GM18505 (cell line): Measurements from ENCODE around the gene NDUFC2.
"Not testable (repeated sequence)": the region's sequence is repeated elsewhere in the genome, so short reads cannot be mapped to it uniquely, and the experiment has no call there.

Experiments used
- ATAC-seq: cut with Tn5 transposase; IDR thresholded peaks from one replicate; pipeline ENCODE4 v1.9.1; 2021; ENCODE audit not compliant: unreplicated experiment
- POLR2A ChIP-seq: IDR thresholded peaks from 4 replicates; pipeline ENCODE4 v1.6.1; 2011; ENCODE audit warnings: borderline replicate concordance; ENCODE audit not compliant: insufficient read depth, insufficient read length; ENCODE audit errors: extremely low read depth

The NDUFC2 gene

GRCh38 chr11:78079232-78080083, at the start of gene NDUFC2:
Gene NDUFC2, minus strand, starts transcription at chr11:78079862. Its CDS starts 118 bp downstream, at chr11:78079744.
- ATAC-seq = peak; percentile 77
- peak; percentile 86 for TF ChIP-seq POLR2A

DNA sequence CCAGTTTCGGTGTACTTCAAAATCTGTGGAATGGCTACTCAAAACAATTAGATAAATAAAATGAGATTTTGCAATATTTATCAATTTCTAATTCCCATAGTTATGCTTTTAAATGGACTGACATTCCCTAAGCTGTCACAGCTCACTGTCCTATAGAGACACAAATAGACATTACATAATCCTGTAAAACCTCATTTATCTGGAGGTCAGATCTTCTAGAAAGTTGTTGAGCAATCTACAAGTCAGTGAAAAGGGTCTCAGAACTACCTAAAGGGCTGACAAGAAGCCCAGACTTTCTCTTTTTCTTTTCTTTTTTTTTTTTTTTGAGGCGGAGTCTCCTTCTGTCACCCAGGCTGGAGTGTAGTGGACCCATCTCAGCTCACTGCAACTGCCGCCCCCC, 47.7 kb upstream of the NDUFC2 start:
- no peak for ATAC-seq
- no peak for TF ChIP-seq POLR2A

DNA sequence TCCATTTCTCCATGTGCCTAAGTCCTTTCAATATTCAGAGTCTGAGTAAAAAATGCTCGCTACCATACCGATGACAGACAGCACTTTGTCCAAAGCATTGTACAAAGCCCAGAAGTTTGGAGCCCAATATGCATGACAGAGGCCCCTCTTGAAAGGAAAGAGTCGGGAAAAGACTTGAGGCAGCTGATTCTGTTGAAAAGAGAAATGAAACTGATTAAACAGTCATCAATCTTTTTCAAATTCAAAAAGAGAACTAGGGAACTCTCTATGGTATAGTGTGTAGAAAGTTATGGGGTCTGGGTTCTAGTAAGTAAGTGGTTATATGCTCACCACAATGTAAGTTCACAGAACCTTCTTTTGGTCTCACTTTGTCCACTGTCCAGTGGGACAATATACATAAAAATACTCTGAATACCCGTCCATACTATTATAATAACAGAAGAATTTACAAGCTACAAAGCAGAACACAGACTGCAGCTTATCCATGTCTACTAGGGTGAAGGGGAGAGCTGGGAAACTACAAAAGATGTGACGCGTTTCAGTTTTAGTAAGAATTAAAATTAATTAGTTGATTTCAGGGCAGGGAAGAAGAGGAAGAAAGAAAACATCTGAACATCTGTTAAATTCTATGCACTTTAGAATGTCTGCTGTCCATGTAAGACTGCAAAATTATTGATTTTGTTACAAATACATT, 33.1 kb upstream of the NDUFC2 start:
- ATAC-seq = no peak
- no peak for TF ChIP-seq POLR2A

GRCh38 chr11:78111298-78111697, 31.6 kb upstream of the NDUFC2 start:
- TF ChIP-seq POLR2A = no peak
- no peak for ATAC-seq

DNA sequence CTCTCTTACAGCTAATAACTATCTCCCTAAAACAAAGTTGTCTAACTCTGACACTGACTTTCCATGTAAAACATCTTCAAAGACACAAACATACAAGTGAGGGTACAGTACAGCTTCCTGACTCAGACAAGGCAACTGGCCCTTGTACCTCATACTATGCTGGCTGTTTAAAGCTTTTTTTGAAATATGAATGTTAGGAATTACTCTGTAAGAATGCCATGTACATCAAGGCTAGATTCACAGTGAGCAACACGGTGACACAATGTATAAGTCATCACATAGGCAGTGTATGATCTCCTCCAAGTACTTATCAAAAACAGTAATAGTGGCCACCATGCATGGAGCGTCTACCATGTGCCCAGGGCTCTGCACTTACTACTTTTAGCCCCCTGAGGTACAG, 31.2 kb upstream of the NDUFC2 start:
- no peak for TF ChIP-seq POLR2A
- no peak for ATAC-seq

- no peak for ATAC-seq
- TF ChIP-seq POLR2A = no peak
Measured at GRCh38 chr11:78110351-78110750, 30.7 kb upstream of the NDUFC2 start.

- TF ChIP-seq POLR2A = no peak
- ATAC-seq = no peak
Measured at GRCh38 chr11:78109081-78110015, 29.7 kb upstream of the NDUFC2 start.

DNA sequence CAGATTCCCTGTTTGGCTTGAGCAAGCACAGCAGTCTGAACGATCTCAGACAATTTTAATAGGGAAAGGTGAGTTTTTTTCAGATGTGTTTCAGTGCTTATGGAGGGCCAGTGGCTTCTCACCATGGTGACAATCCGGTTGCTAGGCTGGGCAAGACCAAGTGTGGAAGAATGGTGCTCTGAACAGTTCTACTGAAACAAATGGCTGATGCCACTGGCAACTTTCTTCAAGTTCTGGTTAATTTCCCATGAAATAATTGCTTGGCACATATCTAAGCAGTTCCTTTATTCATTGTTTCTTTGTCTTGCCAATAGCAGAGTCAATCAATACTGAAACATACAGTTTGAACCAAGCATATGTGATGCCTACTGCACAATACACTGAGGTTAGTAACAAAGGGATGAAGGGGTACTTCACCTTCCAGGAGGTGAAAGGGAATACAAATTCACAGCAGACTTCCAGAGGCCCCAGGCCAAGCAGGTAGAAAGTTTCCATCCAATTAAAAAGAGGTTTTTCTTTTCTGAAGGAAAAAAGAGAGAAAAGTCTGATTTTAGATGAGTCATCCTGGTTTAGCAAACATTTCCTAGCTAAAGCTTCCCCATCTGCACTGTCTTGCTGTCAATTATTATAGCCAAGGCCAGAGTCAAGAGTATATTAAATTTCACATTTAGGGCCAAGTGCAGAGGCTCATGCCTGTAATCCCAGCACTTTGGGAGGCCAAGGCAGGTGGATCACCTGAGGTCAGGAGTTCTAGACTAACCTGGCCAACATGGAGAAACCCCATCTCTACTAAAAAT, 21.2 kb upstream of the NDUFC2 start:
- ATAC-seq = no peak
- TF ChIP-seq POLR2A = no peak

- no peak for ATAC-seq
- no peak for TF ChIP-seq POLR2A
Measured at GRCh38 chr11:78100261-78100660, 20.6 kb upstream of the NDUFC2 start.

DNA sequence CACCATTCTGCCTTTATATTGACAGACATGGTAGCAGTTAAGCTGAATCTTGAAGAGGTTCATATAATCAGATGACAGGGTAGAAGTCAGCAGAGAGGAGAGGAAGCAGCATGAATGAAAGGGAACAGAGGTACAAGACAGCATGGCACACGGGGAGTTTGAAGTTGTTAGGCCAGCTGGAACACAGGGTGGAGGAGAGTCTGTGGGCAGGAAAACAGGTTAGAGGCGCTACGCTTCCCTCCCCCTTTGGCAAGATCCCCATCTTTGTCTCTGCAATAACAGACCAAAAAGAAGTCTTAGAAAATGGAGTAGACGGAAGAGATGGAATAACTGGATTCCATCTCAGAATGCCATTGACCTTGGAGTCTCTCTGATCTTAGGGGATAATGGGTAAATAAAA, 20.0 kb upstream of the NDUFC2 start:
- ATAC-seq = no peak
- TF ChIP-seq POLR2A = no peak

DNA sequence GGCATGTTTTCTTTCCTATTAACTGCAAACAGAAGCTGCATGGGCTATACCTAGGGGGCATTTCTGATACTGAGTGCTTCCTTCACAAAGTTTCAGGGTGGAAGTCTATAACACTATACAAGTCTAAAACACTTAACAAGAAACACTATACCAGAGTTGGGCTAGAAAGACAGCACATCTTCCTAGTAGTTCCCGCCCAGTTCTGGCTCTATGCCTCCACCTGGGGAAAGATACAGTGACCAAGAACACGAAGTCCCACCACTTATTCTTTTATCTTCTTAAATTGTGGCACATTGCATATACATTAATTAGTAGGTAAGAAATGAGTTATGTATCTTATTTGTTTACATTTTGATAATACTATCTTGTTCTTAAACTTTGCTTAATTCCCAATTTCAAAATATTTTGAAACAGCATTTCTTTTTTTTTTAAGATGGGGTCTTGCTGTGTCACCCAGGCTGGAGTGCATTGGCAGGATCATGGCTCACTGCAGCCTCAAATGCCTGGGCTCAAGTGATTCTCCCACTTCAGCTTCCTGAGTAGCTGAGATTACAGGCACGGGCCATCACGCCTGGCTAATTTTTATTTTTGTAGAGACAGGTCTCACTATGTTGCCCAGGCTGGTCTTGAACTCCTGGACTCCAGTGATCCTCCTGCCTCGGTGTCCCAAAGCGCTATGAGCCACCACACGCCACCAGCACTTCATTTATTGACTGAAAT, 18.2 kb upstream of the NDUFC2 start:
- no peak for TF ChIP-seq POLR2A
- ATAC-seq = no peak

DNA sequence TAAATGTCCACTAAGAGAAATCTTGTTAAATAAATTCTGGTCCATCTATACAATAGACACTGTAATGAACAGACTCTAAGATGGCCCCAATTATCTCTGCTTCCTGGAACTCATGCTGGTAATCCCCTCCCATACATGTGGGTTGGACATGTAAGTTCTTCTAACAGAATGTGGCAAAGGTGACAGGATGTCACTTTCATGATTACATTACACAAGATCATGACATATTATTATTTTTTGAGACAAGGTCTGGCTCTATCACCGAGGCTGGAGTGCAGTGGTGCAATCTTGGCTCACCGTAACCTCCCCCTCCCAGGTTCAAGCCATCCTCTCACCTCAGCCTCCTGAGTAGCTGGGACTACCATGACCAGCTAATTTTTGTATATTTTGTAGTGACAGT, 14.6 kb upstream of the NDUFC2 start:
- TF ChIP-seq POLR2A = no peak
- ATAC-seq = no peak

DNA sequence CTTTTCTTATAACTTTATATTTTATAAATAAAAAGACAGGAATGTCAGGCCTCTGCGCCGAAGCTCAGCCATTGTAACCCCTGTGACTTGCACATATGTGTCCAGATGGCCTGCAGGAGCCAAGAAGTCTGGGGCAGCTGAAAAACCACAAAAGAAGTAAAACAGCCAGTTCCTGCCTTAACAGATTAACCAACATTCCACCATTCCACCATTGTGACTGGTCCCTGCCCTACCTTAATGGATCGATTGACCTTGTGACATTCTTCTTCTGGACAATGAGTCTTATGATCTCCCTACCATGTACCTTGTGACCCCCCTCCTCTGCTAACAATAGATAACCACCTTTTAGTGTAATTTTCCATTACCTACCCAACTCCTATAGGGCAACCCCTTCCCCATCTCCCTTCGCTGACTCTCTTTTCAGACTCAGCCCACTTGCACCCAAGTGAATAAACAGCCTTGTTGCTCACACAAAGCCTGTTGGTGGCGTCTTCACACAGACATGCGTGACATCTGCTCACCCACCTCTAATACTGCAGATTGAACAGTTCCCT, 6.9 kb upstream of the NDUFC2 start:
- not testable (repeated sequence) for ATAC-seq
